ENCODE measurements around the gene IPPK. TPM values are rescaled to one million over a fixed set of nuclear protein-coding genes. Genes with fewer than 3 reads are reported as not detected.

Gene IPPK
- total and polyA plus RNA-seq, 2 of the 8 experiments (the other 6 are each of a cell fraction or from before 2014, with no cell fraction given): 10.5 to 13.6 TPM

- no peak for TF ChIP-seq USF2 (IDR thresholded peaks at IDR 0.05; ENCODE audit: low read length)
- TF ChIP-seq CHD7 (IDR thresholded peaks at IDR 0.05; ENCODE audit: insufficient replicate concordance, low read length): no peak
- no peak for TF ChIP-seq GTF2F1 (IDR thresholded peaks at IDR 0.05; ENCODE audit: borderline replicate concordance, low read depth, low read length)
- TF ChIP-seq GABPA (IDR thresholded peaks at IDR 0.05; ENCODE audit: borderline replicate concordance, insufficient read depth, low read length): no peak
- no peak for TF ChIP-seq ATF2 (IDR thresholded peaks at IDR 0.05; ENCODE audit: low read length)
- no peak for TF ChIP-seq EZH2 (IDR thresholded peaks at IDR 0.05; ENCODE audit: low read depth, low read length, severe bottlenecking)
- TF ChIP-seq RNF2 (IDR thresholded peaks at IDR 0.05; ENCODE audit: borderline replicate concordance, low read depth, low read length, missing control alignments, poor library complexity, severe bottlenecking): no peak
Observed at GRCh38 chr9:92713528-92713927, 43.6 kb upstream of the IPPK start (continued).

Data from H1 (cell line).